ENCODE measurements around the gene DENND11.

GRCh38 chr7:141691961-141692360 lies 10.0 kb downstream of the DENND11 start:
- no peak for TF ChIP-seq ZNF592 (IDR thresholded peaks at IDR 0.05)
- TF ChIP-seq, protein P1, sequence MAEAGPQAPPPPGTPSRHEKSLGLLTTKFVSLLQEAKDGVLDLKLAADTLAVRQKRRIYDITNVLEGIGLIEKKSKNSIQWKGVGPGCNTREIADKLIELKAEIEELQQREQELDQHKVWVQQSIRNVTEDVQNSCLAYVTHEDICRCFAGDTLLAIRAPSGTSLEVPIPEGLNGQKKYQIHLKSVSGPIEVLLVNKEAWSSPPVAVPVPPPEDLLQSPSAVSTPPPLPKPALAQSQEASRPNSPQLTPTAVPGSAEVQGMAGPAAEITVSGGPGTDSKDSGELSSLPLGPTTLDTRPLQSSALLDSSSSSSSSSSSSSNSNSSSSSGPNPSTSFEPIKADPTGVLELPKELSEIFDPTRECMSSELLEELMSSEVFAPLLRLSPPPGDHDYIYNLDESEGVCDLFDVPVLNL (CRISPR knock-in tag; IDR thresholded peaks at IDR 0.05; ENCODE audit: low read depth), result no peak
- no peak for TF ChIP-seq CTCF (IDR thresholded peaks at IDR 0.05 in 2 of 3, conservative IDR thresholded peaks at IDR 0.05 in 1 of 3; ENCODE audit: insufficient read depth in 2 of 3, low read depth in 1 of 3, low read length in 3 of 3)
- TF ChIP-seq SP1 (CRISPR knock-in tag; IDR thresholded peaks at IDR 0.05), result no peak
- no peak for TF ChIP-seq POLR2AphosphoS2 (IDR thresholded peaks at IDR 0.05; ENCODE audit: low read length)
- no peak for TF ChIP-seq ZNF232 (CRISPR knock-in tag; IDR thresholded peaks at IDR 0.05)
- TF ChIP-seq MXI1 (IDR thresholded peaks at IDR 0.05; ENCODE audit: low read depth, low read length), result no peak
